ENCODE data around the gene DHFR. TPM values are rescaled to one million over a fixed set of nuclear protein-coding genes. Genes with fewer than 3 reads are reported as not detected.

DHFR gene
- total RNA-seq, 1 experiment from 2014 or later: 125 TPM

- Histone ChIP-seq H3K27me3 (replicated peaks; ENCODE audit: insufficient read depth, low read depth, low read length, poor library complexity) (peaks cover 27% of the 10 kb centered on the region), H3K9me3 (ENCODE audit: low read depth, low read length, poor library complexity, severe bottlenecking) (no peaks in the 10 kb centered on the region), H3K4me3 (ENCODE audit: low read depth, low read length, poor library complexity, severe bottlenecking) (no peak overlapping the region), H3K27ac (ENCODE audit: low read depth, low read length, poor library complexity, severe bottlenecking) (no peak overlapping the region), H3K4me1 (ENCODE audit: insufficient read depth, low read length, poor library complexity, severe bottlenecking) (no peaks in the 10 kb centered on the region), H3K36me3 (ENCODE audit: insufficient read depth, low read length, poor library complexity, severe bottlenecking) (no peaks in the 10 kb centered on the region)
- ChIA-PET CTCF (no interaction called here), POLR2A (ENCODE audit: low non-redundant PET) (no interaction called here)
- no peak for DNase-seq (ENCODE audit: low spot score)
- BruUV-seq (replicated peaks): no TSS peak
- intact Hi-C loops (cut with micrococcal nuclease; ENCODE audit: unreplicated experiment): no loop called here
- TF ChIP-seq CTCF (conservative IDR thresholded peaks at IDR 0.05; ENCODE audit: low read depth, low read length): no peak
- TF ChIP-seq EZH2 (IDR thresholded peaks at IDR 0.05; ENCODE audit: borderline replicate concordance, low read depth, low read length, poor library complexity, severe bottlenecking): no peak
Measured at GRCh38 chr5:80577707-80578106, 77.1 kb downstream of the DHFR start.

GRCh38 chr5:80576383-80576782, 78.4 kb downstream of the DHFR start:
- intact Hi-C loops (cut with micrococcal nuclease; ENCODE audit: unreplicated experiment): no loop called here
- CTCF ChIA-PET: no interaction called here
- POLR2A ChIA-PET (ENCODE audit: low non-redundant PET): no interaction called here
- no peaks in the 10 kb centered on the region for H3K36me3 ChIP-seq (ENCODE audit: insufficient read depth, low read length, poor library complexity, severe bottlenecking)
- H3K27me3 ChIP-seq (replicated peaks; ENCODE audit: insufficient read depth, low read depth, low read length, poor library complexity): peaks cover 40% of the 10 kb centered on the region
- no peak overlapping the region for H3K27ac ChIP-seq (ENCODE audit: low read depth, low read length, poor library complexity, severe bottlenecking)
- BruUV-seq (replicated peaks): no TSS peak
- no peak overlapping the region for H3K4me3 ChIP-seq (ENCODE audit: low read depth, low read length, poor library complexity, severe bottlenecking)
- no peaks in the 10 kb centered on the region for H3K9me3 ChIP-seq (ENCODE audit: low read depth, low read length, poor library complexity, severe bottlenecking)
- no peaks in the 10 kb centered on the region for H3K4me1 ChIP-seq (ENCODE audit: insufficient read depth, low read length, poor library complexity, severe bottlenecking)
- no peak for TF ChIP-seq CTCF (conservative IDR thresholded peaks at IDR 0.05; ENCODE audit: low read depth, low read length)
- no peak for TF ChIP-seq EZH2 (IDR thresholded peaks at IDR 0.05; ENCODE audit: borderline replicate concordance, low read depth, low read length, poor library complexity, severe bottlenecking)
- no peak for DNase-seq (ENCODE audit: low spot score)

Other genes with a start within 250 kb of the DHFR start
- gene ZFYVE16, start 246.9 kb downstream of the DHFR start, total RNA-seq (2021): 51.2 and 65.7 TPM in 2 replicates
- 4.0 and 4.3 TPM in 2 replicates for gene FAM151B, start 166.9 kb downstream of the DHFR start, total RNA-seq (2021)
- not detected in 2 replicates for gene ANKRD34B, start 84.7 kb downstream of the DHFR start, total RNA-seq (2021)
- gene MSH3, start 331 bp downstream of the DHFR start, total RNA-seq (2021): 16.2 and 18.4 TPM in 2 replicates

Measured in A673 (cell line).